HCEC 1CT (cell line): ENCODE measurements around the gene KCNH2.
A peak's percentile ranks its signal among the peaks of the same experiment; 100 is the strongest.
"Not testable (repeated sequence)": the region's sequence is repeated elsewhere in the genome, so short reads cannot be mapped to it uniquely, and the experiment has no call there.

Experiments
- DNase-seq: peaks from one replicate; pipeline ENCODE4 v3.0.0-alpha.2; 2017

KCNH2 gene

GRCh38 chr7:150927956-150928344, 50.2 kb downstream of the KCNH2 start:
- DNase-seq = peak; percentile 11

GRCh38 chr7:150927157-150927955, 50.8 kb downstream of the KCNH2 start:
- DNase-seq = no peak

GRCh38 chr7:150926066-150926465, 52.1 kb downstream of the KCNH2 start:
- DNase-seq = no peak

GRCh38 chr7:150924369-150924781, 53.7 kb downstream of the KCNH2 start:
- no peak for DNase-seq

- DNase-seq = no peak
These were observed 54.3 kb downstream of the KCNH2 start for GRCh38 chr7:150923802-150924201.

- no peak for DNase-seq
These were observed 54.9 kb downstream of the KCNH2 start for GRCh38 chr7:150923196-150923595.

GRCh38 chr7:150919160-150919559, 59.0 kb downstream of the KCNH2 start:
- DNase-seq = no peak

GRCh38 chr7:150918378-150918777, 59.7 kb downstream of the KCNH2 start:
- DNase-seq = no peak

GRCh38 chr7:150917969-150918368, 60.2 kb downstream of the KCNH2 start:
- DNase-seq = no peak

- DNase-seq = no peak
These were observed 61.5 kb downstream of the KCNH2 start for GRCh38 chr7:150916670-150917069.

- no peak for DNase-seq
These were observed 63.2 kb downstream of the KCNH2 start for GRCh38 chr7:150914966-150915365.

- DNase-seq = no peak
These were observed 63.9 kb downstream of the KCNH2 start for GRCh38 chr7:150914196-150914595.

GRCh38 chr7:150912427-150912826, 65.7 kb downstream of the KCNH2 start:
- DNase-seq = no peak

- no peak for DNase-seq
These were observed 66.4 kb downstream of the KCNH2 start for GRCh38 chr7:150911590-150912267.

- no peak for DNase-seq
These were observed 67.1 kb downstream of the KCNH2 start for GRCh38 chr7:150910996-150911422.

GRCh38 chr7:150910305-150910995, 67.7 kb downstream of the KCNH2 start:
- DNase-seq = not testable (repeated sequence)

- DNase-seq = no peak
These were observed 68.7 kb downstream of the KCNH2 start for GRCh38 chr7:150909200-150909995.

- no peak for DNase-seq
These were observed 69.9 kb downstream of the KCNH2 start for GRCh38 chr7:150908173-150908572.

- DNase-seq = no peak
These were observed 73.9 kb downstream of the KCNH2 start for GRCh38 chr7:150904011-150904909.

- DNase-seq = peak; percentile 69
These were observed 74.5 kb downstream of the KCNH2 start for GRCh38 chr7:150903606-150904005.
